Left renal cortex interstitium (tissue), 4 donors: ENCODE results near the gene FOXB1. TPM values are rescaled to one million over a fixed set of nuclear protein-coding genes. Genes with fewer than 3 reads are reported as not detected.

Source experiments
- DNase-seq, 4 donors: peaks; one replicate each; pipeline ENCODE4 v3.0.0-alpha.2; 2013; ENCODE audit warnings: low read depth in 4 of 4, low spot score in 2 of 4, missing footprints in 1 of 4
- polyA plus RNA-seq, 4 donors: library from polyadenylated mRNA; unstranded; fragments of 120-200 nt; gene quantifications; one replicate each; pipeline ENCODE4 v1.2.1, GENCODE V29; 2013; ENCODE audit not compliant: insufficient read length in 4 of 4

The FOXB1 gene
- under 1 TPM in 2 of 4 donors, not detected in 2; 0.08 to 0.14 TPM for polyA plus RNA-seq

GRCh38 chr15:60004009-60004845 is at the start of gene FOXB1:
TSS of gene FOXB1 (plus strand) at chr15:60004311. CDS start at chr15:60004964, 653 bp downstream.
- no peak for DNase-seq

GRCh38 chr15:59958288-59958687 is 45.8 kb upstream of the FOXB1 start:
- no peak for DNase-seq

GRCh38 chr15:59960318-59960717 is 43.8 kb upstream of the FOXB1 start:
- DNase-seq = no peak

GRCh38 chr15:59963322-59963721 is 40.8 kb upstream of the FOXB1 start:
- no peak for DNase-seq

- no peak for DNase-seq
Observed at GRCh38 chr15:59963925-59964324, 40.2 kb upstream of the FOXB1 start.

GRCh38 chr15:59965741-59966140 is 38.4 kb upstream of the FOXB1 start:
- no peak for DNase-seq

- no peak for DNase-seq
Observed at GRCh38 chr15:59966262-59966661, 37.8 kb upstream of the FOXB1 start.

GRCh38 chr15:59968314-59968713 is 35.8 kb upstream of the FOXB1 start:
- DNase-seq = no peak

GRCh38 chr15:59972241-59972640 is 31.9 kb upstream of the FOXB1 start:
- no peak for DNase-seq

- no peak for DNase-seq
Observed at GRCh38 chr15:59976480-59977271, 27.4 kb upstream of the FOXB1 start.

GRCh38 chr15:59991834-59992233 is 12.3 kb upstream of the FOXB1 start:
- no peak for DNase-seq

- DNase-seq = no peak
Observed at GRCh38 chr15:59993041-59993750, 10.9 kb upstream of the FOXB1 start.

GRCh38 chr15:59993950-59994401 is 10.1 kb upstream of the FOXB1 start:
- DNase-seq = no peak

- DNase-seq = no peak
Observed at GRCh38 chr15:59994526-59994887, 9.6 kb upstream of the FOXB1 start.

- DNase-seq = no peak
Observed at GRCh38 chr15:59994888-59995557, 9.1 kb upstream of the FOXB1 start.

GRCh38 chr15:59995568-59996297 is 8.4 kb upstream of the FOXB1 start:
- DNase-seq = no peak

- DNase-seq = no peak
Observed at GRCh38 chr15:59996298-59997041, 7.6 kb upstream of the FOXB1 start.

- no peak for DNase-seq
Observed at GRCh38 chr15:59997070-59997701, 6.9 kb upstream of the FOXB1 start.
